CD4-positive, alpha-beta T cell (primary cell): ENCODE measurements around the gene SUSD2. TPM values are rescaled to one million over a fixed set of nuclear protein-coding genes. Genes with fewer than 3 reads are reported as not detected.

ENCODE experiments used
- ATAC-seq: fragments of 200-7000 bp; cut with Tn5 transposase; one replicate; pipeline ENCODE4 v1.10.0; 2022; ENCODE audit warnings: mild to moderate bottlenecking; ENCODE audit not compliant: poor library complexity
- CTCF ChIA-PET: fragments of 350-600 bp; sonication (Branson Sonifier 250); formaldehyde crosslinking; loops from one replicate; lab custom pipeline; 2021; ENCODE audit warnings: antibody characterized with exemption, inconsistent platforms; lab: Charles Lee
- POLR2A ChIA-PET: fragments of 350-600 bp; sonication (Branson Sonifier 250); formaldehyde crosslinking; loops from one replicate; lab custom pipeline; 2021; ENCODE audit warnings: antibody characterized with exemption, inconsistent platforms; lab: Charles Lee
- DNase-seq, 14 experiments: peaks; one replicate each; pipeline ENCODE4 v3.0.0-alpha.2; 2013 to 2020; ENCODE audit warnings: mixed read lengths in 2 of 14
- H3K27ac ChIP-seq, 2 donors: one replicate each; pipeline versions ENCODE4 v1.5.1 to v1.7.0; 2013; ENCODE audit warnings: low read length in 2 of 2, low read depth in 1 of 2, mild to moderate bottlenecking in 1 of 2
- H3K27me3 ChIP-seq, 2 experiments: 1 replicate in 1 of 2; 2 replicates in 1 of 2; pipeline versions ENCODE4 v1.6.1 to v1.7.0; 2013; ENCODE audit warnings: low read length in 2 of 2, control low read depth in 1 of 2, mild to moderate bottlenecking in 1 of 2, moderate library complexity in 1 of 2; ENCODE audit not compliant: insufficient read depth in 2 of 2, control insufficient read depth in 1 of 2
- H3K36me3 ChIP-seq: one replicate; pipeline ENCODE4 v1.6.1; 2013; ENCODE audit warnings: low read length, control low read depth; ENCODE audit not compliant: insufficient read depth
- H3K4me1 ChIP-seq: one replicate; pipeline ENCODE4 v1.6.1; 2013; ENCODE audit warnings: low read length, control low read depth; ENCODE audit not compliant: insufficient read depth
- H3K4me3 ChIP-seq: one replicate; pipeline ENCODE4 v1.5.1; 2013; ENCODE audit warnings: mild to moderate bottlenecking, low read length, moderate library complexity
- H3K9me3 ChIP-seq, 2 experiments: 1 replicate in 1 of 2; 2 replicates in 1 of 2; pipeline versions ENCODE4 v1.6.1 to v1.7.0; 2013; ENCODE audit warnings: low read length in 2 of 2, mild to moderate bottlenecking in 2 of 2, control low read depth in 1 of 2, moderate library complexity in 1 of 2; ENCODE audit not compliant: control insufficient read depth in 1 of 2, insufficient read depth in 1 of 2
- H3K27ac Mint-ChIP-seq: one replicate; pipeline ENCODE4 v1.8.0; 2020; ENCODE audit warnings: mixed read lengths
- H3K27me3 Mint-ChIP-seq: one replicate; pipeline ENCODE4 v1.8.0; 2021; ENCODE audit warnings: mixed read lengths
- H3K36me3 Mint-ChIP-seq: one replicate; pipeline ENCODE4 v1.8.0; 2021; ENCODE audit warnings: low read depth, mixed read lengths
- H3K4me1 Mint-ChIP-seq: one replicate; pipeline ENCODE4 v1.8.0; 2021; ENCODE audit warnings: low read depth, mixed read lengths
- H3K4me3 Mint-ChIP-seq: one replicate; pipeline ENCODE4 v1.8.0; 2020; ENCODE audit warnings: mild to moderate bottlenecking, mixed read lengths
- H3K9me3 Mint-ChIP-seq: one replicate; pipeline ENCODE4 v1.8.0; 2020; ENCODE audit warnings: mixed read lengths
- CTCF ChIP-seq: fragments of 200-600 bp; IDR thresholded peaks from one replicate; pipeline ENCODE4 v1.8.0; 2022; ENCODE audit warnings: antibody characterized with exemption, mild to moderate bottlenecking
- intact Hi-C, 2 experiments: fragments of 100-400 bp; cut with DNase I in 1 of 2; cut with micrococcal nuclease in 1 of 2; formaldehyde crosslinking; loops; one replicate each; pipeline versions ENCODE4 v1.15.1 to v1.9.0; 2023 to 2025; cut with DNase I, micrococcal nuclease
- total RNA-seq, 174 experiments: library from RNA in 2 of 174; stranded (reverse) in 2 of 174; gene quantifications; one replicate each; pipeline ENCODE4 v1.2.3 and lab custom pipeline; 2021 to 2026

Gene SUSD2
- total RNA-seq, 2 experiments from 2014 or later, result 0.80 to 1.5 TPM

DNA sequence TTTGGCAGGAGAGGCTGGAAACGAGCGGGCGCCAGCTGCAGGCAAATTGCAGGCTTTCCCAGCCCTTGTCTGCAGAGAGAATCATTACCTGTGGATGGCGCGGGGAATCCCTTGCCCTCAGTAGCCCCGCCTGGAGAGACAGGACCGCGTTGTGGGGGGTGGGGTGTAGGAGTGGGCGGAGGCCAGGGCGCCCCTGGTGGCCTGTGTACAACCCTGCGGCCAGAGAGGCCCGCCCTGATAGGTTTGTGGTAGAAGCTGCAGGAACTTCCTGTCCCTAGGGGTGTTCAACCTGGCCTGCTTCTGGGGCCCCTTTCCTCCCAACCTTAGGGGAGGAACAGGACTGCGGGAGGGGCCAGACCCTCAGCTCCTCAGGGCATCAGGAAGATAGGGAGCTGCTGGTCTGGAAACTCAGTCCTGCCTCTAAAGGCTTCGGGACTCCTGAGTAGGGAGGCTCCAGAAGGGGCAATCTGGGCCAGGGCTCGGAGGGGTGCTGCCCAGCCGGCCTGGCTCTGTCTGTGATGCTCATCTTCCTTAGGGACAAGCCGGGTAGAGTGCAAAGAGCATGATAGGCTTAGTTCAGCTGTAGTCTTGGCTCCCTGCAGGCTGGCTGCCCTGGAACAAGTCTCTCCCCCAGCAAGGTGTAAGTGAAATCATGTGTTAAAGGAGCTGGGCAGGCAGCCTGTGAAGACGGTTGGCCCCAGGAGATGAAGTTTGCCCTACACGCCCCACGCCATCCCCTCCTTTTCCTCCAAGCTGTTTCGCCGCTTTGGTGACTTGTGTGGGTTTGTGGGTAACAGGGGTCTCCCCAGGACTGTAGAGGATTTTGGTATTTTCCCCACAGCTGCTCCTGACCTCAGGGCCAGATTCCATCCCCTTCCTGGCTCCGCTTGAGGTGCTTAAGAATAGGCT is 24.1 kb upstream of the SUSD2 start:
- DNase-seq, result peak; percentile 77 to 95 (median 87)
- POLR2A ChIA-PET, result interaction anchor here (0.6 to 6.7 kb wide), 22 partner anchors 10 to 346 kb away, joined by 3 to 90 read pairs (median 6); partner anchors contain the start of genes ADORA2A, CABIN1, MIF and SLC2A11
- Histone ChIP-seq H3K4me1 (peaks cover 83% of the 10 kb centered on the region), H3K27me3 (no peaks in the 10 kb centered on the region), H3K36me3 (peaks cover 37% of the 10 kb centered on the region), H3K27ac (peak overlapping the region; percentile 48 to 94), H3K4me3 (peak overlapping the region; percentile 70), H3K9me3 (no peaks in the 10 kb centered on the region)
- intact Hi-C loops, result no loop called here
- Mint-ChIP-seq H3K36me3 (peaks cover 32% of the 10 kb centered on the region), H3K4me3 (peak overlapping the region; percentile 99), H3K27ac (peak overlapping the region; percentile 98), H3K4me1 (peaks cover 89% of the 10 kb centered on the region), H3K27me3 (no peaks in the 10 kb centered on the region), H3K9me3 (no peaks in the 10 kb centered on the region)
- ATAC-seq, result peak; percentile 77
- CTCF ChIA-PET, result interaction anchor here (0.7 to 3.5 kb wide), 25 partner anchors 8 to 343 kb away, joined by 3 to 27 read pairs (median 4); partner anchors contain the start of genes ADORA2A and MIF
- TF ChIP-seq CTCF, result peak; percentile 81

GRCh38 chr22:24157822-24158135 is 23.5 kb upstream of the SUSD2 start:
- no peak for ATAC-seq
- Histone ChIP-seq H3K36me3 (peaks cover 42% of the 10 kb centered on the region), H3K4me3 (peak overlapping the region; percentile 70), H3K4me1 (peaks cover 81% of the 10 kb centered on the region), H3K27ac (peak overlapping the region; percentile 48 to 94), H3K9me3 (no peaks in the 10 kb centered on the region), H3K27me3 (no peaks in the 10 kb centered on the region)
- DNase-seq, result peak in 1 of 14 experiments; percentile 19
- no peak for TF ChIP-seq CTCF
- intact Hi-C loops, result no loop called here
- Mint-ChIP-seq H3K9me3 (no peaks in the 10 kb centered on the region), H3K36me3 (peaks cover 38% of the 10 kb centered on the region), H3K27ac (peak overlapping the region; percentile 98), H3K27me3 (no peaks in the 10 kb centered on the region), H3K4me3 (peak overlapping the region; percentile 99), H3K4me1 (peaks cover 89% of the 10 kb centered on the region)
- CTCF ChIA-PET, result interaction anchor here (1.0 to 3.5 kb wide), 11 partner anchors 11 to 308 kb away, joined by 3 to 27 read pairs (median 8); partner anchors contain the start of gene ADORA2A
- POLR2A ChIA-PET, result interaction anchor here (0.8 to 6.7 kb wide), 11 partner anchors 10 to 270 kb away, joined by 3 to 90 read pairs (median 14); partner anchors contain the start of genes ADORA2A and CABIN1

DNA sequence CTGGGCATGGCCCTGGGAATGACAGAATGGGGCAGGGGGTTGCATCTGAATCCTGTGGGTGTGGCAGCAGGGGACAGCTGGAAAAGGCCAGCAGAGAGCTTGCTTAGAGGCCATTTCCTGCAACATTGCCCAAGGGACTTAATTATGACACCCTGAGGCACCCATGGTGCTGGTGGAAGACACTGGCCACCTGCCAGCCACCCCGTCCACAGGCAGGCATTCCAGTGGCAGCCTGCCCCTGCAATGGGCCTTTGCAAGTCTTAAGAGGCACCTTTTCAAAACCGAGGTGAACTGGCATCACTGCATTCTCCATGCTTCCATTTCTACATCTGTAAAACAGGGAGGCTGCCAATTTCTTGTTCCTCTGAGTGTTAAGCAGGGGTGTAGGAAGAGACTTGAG is 21.6 kb upstream of the SUSD2 start:
- Histone ChIP-seq H3K27me3 (no peaks in the 10 kb centered on the region), H3K9me3 (no peaks in the 10 kb centered on the region), H3K4me1 (peaks cover 62% of the 10 kb centered on the region), H3K36me3 (peaks cover 61% of the 10 kb centered on the region), H3K27ac (peak overlapping the region in 1 of 2 donors; percentile 34), H3K4me3 (no peak overlapping the region)
- Mint-ChIP-seq H3K4me1 (peaks cover 70% of the 10 kb centered on the region), H3K4me3 (peak overlapping the region; percentile 54), H3K27ac (peak overlapping the region; percentile 98), H3K9me3 (no peaks in the 10 kb centered on the region), H3K27me3 (no peaks in the 10 kb centered on the region), H3K36me3 (peaks cover 55% of the 10 kb centered on the region)
- TF ChIP-seq CTCF, result no peak
- DNase-seq, result no peak
- CTCF ChIA-PET, result no interaction called here
- POLR2A ChIA-PET, result interaction anchor here (1.4 kb wide), 1 partner anchor 14 kb away, joined by 4 read pairs; no protein-coding TSS in a partner anchor
- ATAC-seq, result no peak
- intact Hi-C loops, result no loop called here
